LNCaP clone FGC (cell line): ENCODE data around the gene SIK3.

Experiments used
- DNase-seq: peaks from one replicate; pipeline ENCODE4 v3.0.0-alpha.2; 2011; ENCODE audit warnings: low read depth
- H3K4me3 ChIP-seq: 2 replicates; pipeline ENCODE4 v1.5.1; 2011; ENCODE audit warnings: mild to moderate bottlenecking, low read depth, low read length, control low read depth
- TF ChIP-seq, protein P1 (sequence below): IDR thresholded peaks from 2 replicates; pipeline ENCODE4 v1.5.1; 2012; ENCODE audit warnings: mild to moderate bottlenecking; ENCODE audit not compliant: control insufficient read depth, insufficient read depth; ENCODE audit errors: extremely low read depth

Gene SIK3

DNA sequence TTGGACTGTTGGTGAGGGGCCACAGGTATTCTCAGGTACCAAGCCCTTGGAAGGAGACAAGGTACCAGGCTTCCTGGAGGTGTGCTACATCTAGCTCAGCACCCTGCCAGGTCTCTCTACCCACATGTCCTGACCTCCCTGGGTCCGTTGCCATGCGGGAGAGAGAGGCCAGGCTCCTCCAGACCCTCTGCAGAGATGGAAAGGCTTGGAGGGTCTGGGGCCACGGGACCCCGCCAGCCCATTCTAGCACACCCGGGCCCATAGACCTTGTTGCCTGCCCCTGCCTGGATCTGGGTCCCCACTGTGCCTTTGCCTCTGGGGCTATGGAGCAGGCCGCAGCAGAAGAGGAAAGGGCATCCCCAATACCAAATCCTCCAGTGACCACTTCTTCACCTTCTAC, 270.8 kb downstream of the SIK3 start:
- no peak for DNase-seq
- H3K4me3 ChIP-seq: no peak overlapping the region
- TF ChIP-seq, protein P1, sequence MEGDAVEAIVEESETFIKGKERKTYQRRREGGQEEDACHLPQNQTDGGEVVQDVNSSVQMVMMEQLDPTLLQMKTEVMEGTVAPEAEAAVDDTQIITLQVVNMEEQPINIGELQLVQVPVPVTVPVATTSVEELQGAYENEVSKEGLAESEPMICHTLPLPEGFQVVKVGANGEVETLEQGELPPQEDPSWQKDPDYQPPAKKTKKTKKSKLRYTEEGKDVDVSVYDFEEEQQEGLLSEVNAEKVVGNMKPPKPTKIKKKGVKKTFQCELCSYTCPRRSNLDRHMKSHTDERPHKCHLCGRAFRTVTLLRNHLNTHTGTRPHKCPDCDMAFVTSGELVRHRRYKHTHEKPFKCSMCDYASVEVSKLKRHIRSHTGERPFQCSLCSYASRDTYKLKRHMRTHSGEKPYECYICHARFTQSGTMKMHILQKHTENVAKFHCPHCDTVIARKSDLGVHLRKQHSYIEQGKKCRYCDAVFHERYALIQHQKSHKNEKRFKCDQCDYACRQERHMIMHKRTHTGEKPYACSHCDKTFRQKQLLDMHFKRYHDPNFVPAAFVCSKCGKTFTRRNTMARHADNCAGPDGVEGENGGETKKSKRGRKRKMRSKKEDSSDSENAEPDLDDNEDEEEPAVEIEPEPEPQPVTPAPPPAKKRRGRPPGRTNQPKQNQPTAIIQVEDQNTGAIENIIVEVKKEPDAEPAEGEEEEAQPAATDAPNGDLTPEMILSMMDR: no peak

DNA sequence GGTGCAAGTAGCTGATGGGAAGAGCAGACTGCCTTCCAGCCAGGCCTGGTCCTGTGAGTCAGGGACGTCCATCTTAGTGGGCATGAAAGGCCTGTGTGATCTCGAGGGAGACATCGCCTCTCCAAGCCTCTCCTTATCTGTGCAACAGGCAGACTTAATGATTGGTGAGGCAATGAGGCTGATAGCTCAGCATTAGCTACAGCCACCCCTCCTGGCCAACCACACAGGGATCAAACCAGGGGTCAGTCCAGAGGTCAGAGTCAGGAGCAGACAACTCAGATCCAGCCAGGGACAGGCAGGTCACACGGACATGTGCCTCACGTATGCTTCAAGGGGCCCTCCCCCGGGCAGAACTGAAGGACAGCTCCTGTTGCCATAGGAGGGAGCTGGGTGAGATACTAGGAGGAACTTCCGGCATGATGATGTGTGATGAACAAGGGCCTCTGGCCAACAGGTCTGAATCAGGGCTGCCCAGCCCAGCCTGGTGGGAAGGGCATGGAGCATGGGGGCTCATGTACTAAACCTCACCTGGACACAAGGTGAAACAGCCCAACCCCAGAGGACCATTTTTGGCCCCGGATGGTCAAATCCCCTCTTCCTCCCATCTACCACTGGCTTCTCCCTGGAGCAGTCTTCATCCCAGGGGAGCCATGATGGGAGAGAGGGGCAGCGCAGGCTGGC, 271.3 kb downstream of the SIK3 start:
- DNase-seq: no peak
- TF ChIP-seq, protein P1: no peak
- no peak overlapping the region for H3K4me3 ChIP-seq

DNA sequence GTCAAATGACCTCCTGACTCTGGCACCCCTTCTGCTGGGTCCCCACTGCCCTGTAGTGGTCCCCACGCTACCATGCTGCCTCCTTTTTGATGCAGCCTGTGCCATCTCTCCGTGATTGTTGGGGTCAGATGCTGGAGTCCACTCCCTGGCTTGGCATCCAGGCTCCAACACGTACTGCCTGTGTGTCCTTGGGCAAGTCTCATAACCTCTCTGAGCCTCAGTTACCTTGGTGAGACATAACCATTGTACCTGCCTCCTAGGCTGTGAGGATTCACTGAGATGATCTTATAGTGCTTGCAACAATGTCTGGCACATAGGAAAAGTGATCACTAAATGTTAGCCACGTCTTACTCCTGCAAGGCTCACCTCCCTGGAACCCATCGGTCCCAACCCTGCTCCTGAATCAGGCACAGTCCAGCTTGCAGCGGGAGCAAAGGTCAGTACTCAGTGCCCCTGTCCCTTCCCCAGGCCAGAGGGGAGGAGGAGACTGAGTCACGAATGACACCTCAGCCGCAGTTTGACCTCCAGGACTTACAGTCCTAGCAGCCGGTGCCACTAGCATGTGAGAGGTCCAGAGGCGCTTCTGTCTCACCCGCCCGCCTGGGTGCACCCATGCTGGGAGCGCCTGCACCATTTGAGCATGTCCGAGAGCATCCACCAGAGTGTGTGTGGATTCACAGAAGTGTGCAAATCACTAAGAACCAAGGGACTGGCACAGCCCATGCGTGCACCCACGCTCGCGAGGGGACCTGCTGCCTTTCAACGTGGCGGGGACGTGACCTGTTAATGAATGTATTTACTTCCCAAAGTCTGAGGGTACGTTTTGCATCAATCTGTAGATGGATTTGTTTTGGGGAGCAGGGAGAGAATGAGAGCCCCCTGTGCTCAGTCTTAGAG, 272.1 kb downstream of the SIK3 start:
- DNase-seq: no peak
- TF ChIP-seq, protein P1: no peak
- no peak overlapping the region for H3K4me3 ChIP-seq

DNA sequence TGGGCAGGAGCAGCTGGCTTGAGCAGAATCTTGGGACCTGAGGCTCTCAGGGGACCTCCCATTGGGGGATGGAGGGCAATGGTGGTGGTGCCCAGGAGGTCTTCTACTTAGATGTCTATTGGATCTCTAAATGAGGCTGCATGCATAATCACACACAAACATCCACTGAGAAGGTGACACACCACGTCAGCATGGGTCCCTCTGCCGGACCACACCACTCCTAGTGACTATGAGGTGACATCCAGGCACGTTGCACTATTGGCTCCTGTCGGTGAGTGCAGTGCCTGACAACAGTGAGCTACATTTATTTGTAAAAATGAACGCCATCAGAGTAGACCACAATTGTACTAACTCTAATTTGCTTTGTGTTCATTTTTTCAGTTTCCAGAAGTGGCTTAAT, 272.8 kb downstream of the SIK3 start:
- TF ChIP-seq, protein P1: no peak
- no peak for DNase-seq
- no peak overlapping the region for H3K4me3 ChIP-seq

DNA sequence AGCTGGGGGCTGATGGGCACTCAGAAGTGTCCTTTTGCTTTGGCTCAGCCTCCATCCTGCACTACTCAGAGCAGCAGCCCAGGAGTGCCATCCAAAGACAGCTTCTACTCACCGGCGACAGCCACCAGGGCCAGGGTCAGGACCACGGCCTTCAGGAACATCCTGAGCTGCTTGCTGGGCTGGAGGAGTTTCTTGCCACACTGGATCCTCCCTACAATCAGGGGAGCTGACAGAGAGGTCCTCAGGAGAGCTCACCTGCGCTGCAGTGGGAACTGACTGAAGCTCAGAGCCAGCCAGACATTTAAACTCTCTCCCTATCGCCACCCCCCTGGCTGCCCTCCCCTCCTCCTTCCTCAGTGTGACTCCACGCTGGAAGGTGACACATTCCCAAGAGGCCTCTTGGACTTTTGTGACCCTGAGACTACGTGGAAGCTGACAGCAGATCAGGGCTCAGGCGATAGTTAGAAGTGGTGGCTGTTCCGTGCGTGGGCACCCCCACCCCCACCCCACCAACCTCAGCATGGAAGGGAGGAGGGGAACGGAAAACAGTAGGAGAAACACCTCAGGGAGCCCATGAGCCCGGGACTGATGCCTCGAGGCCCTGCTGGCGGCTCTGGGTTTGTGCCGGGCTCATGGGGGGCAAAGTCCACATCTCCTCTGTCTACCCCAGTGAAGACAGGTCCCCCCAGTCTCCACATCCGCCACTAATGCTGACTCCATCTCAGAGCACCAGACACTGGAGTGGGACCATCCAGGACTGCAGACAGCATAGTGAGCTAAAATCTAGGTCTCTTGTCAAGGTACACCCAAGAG, 275.0 kb downstream of the SIK3 start, which contains the start of gene APOA4:
Gene APOA4, minus strand, starts transcription at position 274 of the 813 bp plus-strand sequence. Its CDS starts 113 bp downstream, at position 161.
- no peak within 1 kb of the TSS for H3K4me3 ChIP-seq
- TF ChIP-seq, protein P1: no peak
- no peak for DNase-seq

DNA sequence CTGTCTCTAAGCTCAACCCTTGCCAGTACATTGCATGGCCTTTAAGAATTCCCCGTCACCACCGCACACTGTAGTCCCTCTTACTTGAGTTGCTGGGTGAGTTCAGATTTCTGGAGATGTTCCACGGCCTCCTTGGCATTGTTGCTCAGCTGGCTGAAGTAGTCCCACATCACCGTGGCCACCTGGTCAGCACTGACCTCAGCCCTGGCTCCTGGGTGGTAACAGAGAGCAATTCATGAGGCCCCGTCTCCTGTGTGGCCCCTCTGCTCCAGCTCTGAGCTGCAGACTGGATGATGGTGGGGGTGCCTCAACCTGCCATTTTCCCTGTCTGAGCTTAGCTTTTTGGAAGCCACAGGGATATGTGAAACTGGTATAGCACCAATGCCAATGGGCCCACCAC, 275.7 kb downstream of the SIK3 start:
- no peak for DNase-seq
- H3K4me3 ChIP-seq: no peak overlapping the region
- TF ChIP-seq, protein P1: no peak
